Neural cell (in vitro differentiated cells): ENCODE measurements around the gene SERPINI1. TPM values are rescaled to one million over a fixed set of nuclear protein-coding genes. Genes with fewer than 3 reads are reported as not detected.

Source experiments
- H2AFZ ChIP-seq: fragments of 200-600, 300-800 bp; sonication (generic), shearing (Covaris generic); 2 replicates; pipeline ENCODE4 v1.6.0; 2014; ENCODE audit warnings: low read depth, mild to moderate bottlenecking, antibody characterized with exemption, low read length, moderate library complexity
- H3F3A ChIP-seq: fragments of 200-600 bp; shearing (Covaris generic); 2 replicates; pipeline ENCODE4 v1.6.1; 2016; ENCODE audit warnings: mild to moderate bottlenecking, moderate library complexity, mixed read lengths, antibody characterized with exemption, low read length; ENCODE audit not compliant: insufficient read depth, poor library complexity, severe bottlenecking
- H3K27ac ChIP-seq: fragments of 200-600, 300-800 bp; sonication (generic), shearing (Covaris generic); 2 replicates; pipeline ENCODE4 v1.5.1; 2014; ENCODE audit warnings: mild to moderate bottlenecking, low read length, moderate library complexity
- H3K27me3 ChIP-seq: fragments of 300-800, 200-600 bp; sonication (generic), shearing (Covaris generic); 2 replicates; pipeline ENCODE4 v1.6.0; 2014; ENCODE audit warnings: mild to moderate bottlenecking, low read depth, low read length, moderate library complexity; ENCODE audit not compliant: insufficient read depth
- H3K36me3 ChIP-seq: fragments of 300-800, 200-600 bp; sonication (generic), shearing (Covaris generic); 2 replicates; pipeline ENCODE4 v1.5.1; 2014; ENCODE audit warnings: mild to moderate bottlenecking, antibody characterized with exemption, low read length, moderate library complexity; ENCODE audit not compliant: insufficient read depth
- H3K4me2 ChIP-seq: fragments of 300-800, 200-600 bp; sonication (generic), shearing (Covaris generic); 2 replicates; pipeline ENCODE4 v1.6.0; 2014; ENCODE audit warnings: mild to moderate bottlenecking, low read length
- H3K4me3 ChIP-seq: fragments of 300-800, 200-600 bp; sonication (generic), shearing (Covaris generic); 2 replicates; pipeline ENCODE4 v1.5.1; 2014; ENCODE audit warnings: mild to moderate bottlenecking, low read length, moderate library complexity
- H3K79me2 ChIP-seq: fragments of 200-600 bp; shearing (Covaris generic); replicated peaks from 2 replicates; pipeline ENCODE4 v1.6.0; 2014; ENCODE audit warnings: mild to moderate bottlenecking, low read length, moderate library complexity; ENCODE audit not compliant: insufficient read depth
- H3K9ac ChIP-seq: fragments of 300-800, 200-600 bp; sonication (generic), shearing (Covaris generic); 2 replicates; pipeline ENCODE4 v1.6.1; 2016; ENCODE audit warnings: mild to moderate bottlenecking, low read length, mixed read lengths
- H3K9me2 ChIP-seq: fragments of 200-600 bp; shearing (Covaris generic); 2 replicates; pipeline ENCODE4 v1.6.1; 2016; ENCODE audit warnings: mild to moderate bottlenecking, low read length, mixed read lengths; ENCODE audit not compliant: insufficient read depth
- H3K9me3 ChIP-seq: fragments of 200-600, 300-800 bp; sonication (generic), shearing (Covaris generic); 2 replicates; pipeline ENCODE4 v1.6.1; 2016; ENCODE audit warnings: mild to moderate bottlenecking, mixed run types, low read length, moderate library complexity, mixed read lengths
- H4K20me1 ChIP-seq: fragments of 200-600 bp; shearing (Covaris generic); 2 replicates; pipeline ENCODE4 v1.6.1; 2016; ENCODE audit warnings: mild to moderate bottlenecking, mixed run types; ENCODE audit not compliant: insufficient read depth
- CTCF ChIP-seq: fragments of 450-650 bp; IDR thresholded peaks from 2 replicates; pipeline ENCODE4 v1.5.1; 2014; ENCODE audit warnings: antibody characterized with exemption, mild to moderate bottlenecking, moderate library complexity; ENCODE audit not compliant: poor library complexity, severe bottlenecking
- EP300 ChIP-seq: fragments of 450-650 bp; conservative IDR thresholded peaks from 2 replicates; pipeline ENCODE4 v1.6.1; 2014; ENCODE audit warnings: antibody characterized with exemption, mild to moderate bottlenecking, moderate library complexity; ENCODE audit not compliant: poor library complexity, severe bottlenecking
- EZH2 ChIP-seq: fragments of 200-600, 300-800 bp; shearing (Covaris generic), sonication (generic); IDR thresholded peaks from 2 replicates; pipeline ENCODE4 v1.6.1; 2014; ENCODE audit warnings: antibody characterized with exemption, low read length, borderline replicate concordance, mild to moderate bottlenecking; ENCODE audit not compliant: insufficient read depth, poor library complexity, severe bottlenecking
- MXI1 ChIP-seq: fragments of 450-650 bp; conservative IDR thresholded peaks from 2 replicates; pipeline ENCODE4 v1.6.1; 2014; ENCODE audit warnings: antibody characterized with exemption, mild to moderate bottlenecking; ENCODE audit not compliant: poor library complexity, severe bottlenecking
- POLR2AphosphoS5 ChIP-seq: IDR thresholded peaks from 2 replicates; pipeline ENCODE4 v1.6.1; 2012
- RAD21 ChIP-seq: fragments of 450-650 bp; conservative IDR thresholded peaks from 2 replicates; pipeline ENCODE4 v1.6.1; 2014; ENCODE audit warnings: antibody characterized with exemption, mild to moderate bottlenecking, moderate library complexity
- SMC3 ChIP-seq: fragments of 450-650 bp; conservative IDR thresholded peaks from 2 replicates; pipeline ENCODE4 v1.6.1; 2014; ENCODE audit warnings: antibody characterized with exemption, mild to moderate bottlenecking, moderate library complexity; ENCODE audit not compliant: poor library complexity
- TAF1 ChIP-seq: IDR thresholded peaks from 2 replicates; pipeline ENCODE4 v1.6.1; 2012; ENCODE audit warnings: low read depth
- polyA plus RNA-seq: library from polyadenylated mRNA; depleted of rRNA; stranded (reverse); fragments of >200 nt; gene quantifications from 2 replicates; pipeline ENCODE4 v1.2.3, GENCODE V29; 2014
- TF ChIP-seq, protein P1 (sequence below): IDR thresholded peaks from 2 replicates; pipeline ENCODE4 v1.6.1; 2012; ENCODE audit warnings: borderline replicate concordance

Gene SERPINI1
- polyA plus RNA-seq, 1 donor from 2014 or later, result 150 TPM

GRCh38 chr3:167810236-167810635 lies 74.7 kb downstream of the SERPINI1 start (continued):
- TF ChIP-seq, protein P1, sequence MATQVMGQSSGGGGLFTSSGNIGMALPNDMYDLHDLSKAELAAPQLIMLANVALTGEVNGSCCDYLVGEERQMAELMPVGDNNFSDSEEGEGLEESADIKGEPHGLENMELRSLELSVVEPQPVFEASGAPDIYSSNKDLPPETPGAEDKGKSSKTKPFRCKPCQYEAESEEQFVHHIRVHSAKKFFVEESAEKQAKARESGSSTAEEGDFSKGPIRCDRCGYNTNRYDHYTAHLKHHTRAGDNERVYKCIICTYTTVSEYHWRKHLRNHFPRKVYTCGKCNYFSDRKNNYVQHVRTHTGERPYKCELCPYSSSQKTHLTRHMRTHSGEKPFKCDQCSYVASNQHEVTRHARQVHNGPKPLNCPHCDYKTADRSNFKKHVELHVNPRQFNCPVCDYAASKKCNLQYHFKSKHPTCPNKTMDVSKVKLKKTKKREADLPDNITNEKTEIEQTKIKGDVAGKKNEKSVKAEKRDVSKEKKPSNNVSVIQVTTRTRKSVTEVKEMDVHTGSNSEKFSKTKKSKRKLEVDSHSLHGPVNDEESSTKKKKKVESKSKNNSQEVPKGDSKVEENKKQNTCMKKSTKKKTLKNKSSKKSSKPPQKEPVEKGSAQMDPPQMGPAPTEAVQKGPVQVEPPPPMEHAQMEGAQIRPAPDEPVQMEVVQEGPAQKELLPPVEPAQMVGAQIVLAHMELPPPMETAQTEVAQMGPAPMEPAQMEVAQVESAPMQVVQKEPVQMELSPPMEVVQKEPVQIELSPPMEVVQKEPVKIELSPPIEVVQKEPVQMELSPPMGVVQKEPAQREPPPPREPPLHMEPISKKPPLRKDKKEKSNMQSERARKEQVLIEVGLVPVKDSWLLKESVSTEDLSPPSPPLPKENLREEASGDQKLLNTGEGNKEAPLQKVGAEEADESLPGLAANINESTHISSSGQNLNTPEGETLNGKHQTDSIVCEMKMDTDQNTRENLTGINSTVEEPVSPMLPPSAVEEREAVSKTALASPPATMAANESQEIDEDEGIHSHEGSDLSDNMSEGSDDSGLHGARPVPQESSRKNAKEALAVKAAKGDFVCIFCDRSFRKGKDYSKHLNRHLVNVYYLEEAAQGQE, result no peak
- TF ChIP-seq POLR2AphosphoS5, result no peak

- Histone ChIP-seq H3K27ac (no peak overlapping the region), H3K4me3 (no peak overlapping the region), H3K4me2 (no peak overlapping the region), H3K9ac (no peak overlapping the region), H3K36me3 (no peaks in the 10 kb centered on the region), H3F3A (no peaks in the 10 kb centered on the region), H3K9me2 (no peaks in the 10 kb centered on the region), H3K27me3 (no peaks in the 10 kb centered on the region), H3K9me3 (no peaks in the 10 kb centered on the region), H2AFZ (no peak overlapping the region), H4K20me1 (no peaks in the 10 kb centered on the region), H3K79me2 (no peaks in the 10 kb centered on the region)
- no peak for TF ChIP-seq EZH2
- no peak for TF ChIP-seq SMC3
- TF ChIP-seq, protein P1, result no peak
- no peak for TF ChIP-seq POLR2AphosphoS5
- no peak for TF ChIP-seq TAF1
- TF ChIP-seq MXI1, result no peak
- no peak for TF ChIP-seq RAD21
- TF ChIP-seq EP300, result no peak
- no peak for TF ChIP-seq CTCF
Observed at GRCh38 chr3:167811031-167811430, 75.5 kb downstream of the SERPINI1 start.
